Measurements from ENCODE around the gene MOGAT3.
A peak's percentile ranks its signal among the peaks of the same experiment; 100 is the strongest.

The MOGAT3 gene

DNA sequence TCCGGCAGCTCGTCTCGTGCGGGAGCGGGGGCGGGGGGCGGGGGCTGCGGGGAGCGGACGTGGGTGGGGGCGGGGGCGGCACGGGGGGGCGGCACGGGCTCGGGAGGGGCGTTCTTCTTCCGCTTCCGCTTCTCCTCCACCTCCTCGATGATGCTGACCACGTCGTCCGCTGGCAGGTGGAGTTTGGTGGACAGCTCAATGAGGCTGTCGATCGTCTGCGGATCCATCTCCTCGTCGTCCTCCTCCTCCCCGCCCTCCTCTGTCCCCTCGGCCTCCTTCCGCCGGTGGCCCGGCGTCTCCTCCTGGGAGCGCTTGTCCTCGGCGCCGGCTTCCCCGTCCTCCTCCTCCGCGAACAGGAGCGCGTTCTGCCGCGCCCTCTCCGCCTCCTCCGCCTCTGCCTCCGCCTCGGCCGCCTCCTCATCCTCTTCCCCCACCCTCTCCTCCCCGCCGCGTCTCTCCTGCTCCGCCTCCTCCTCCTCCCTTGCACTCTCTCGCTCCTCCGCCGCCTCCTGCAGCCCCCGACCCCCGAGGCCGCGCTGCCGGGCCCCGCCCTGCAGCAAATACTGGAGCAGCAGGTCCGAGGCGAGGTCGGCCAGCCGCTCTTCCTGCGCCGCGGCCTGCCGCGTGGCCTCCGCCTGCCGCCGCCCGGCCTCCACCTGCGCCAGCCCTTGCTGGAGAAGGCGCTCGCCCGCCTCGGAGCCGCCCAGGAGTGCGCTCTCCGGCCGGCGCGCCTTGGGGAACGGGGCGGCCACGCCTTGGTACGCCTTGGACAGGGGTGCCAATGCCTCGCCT is 37.4 kb downstream of the MOGAT3 start:
- DNase-seq (ENCODE audit: insufficient read length, low spot score), result no peak
- FAIRE-seq, result no peak

DNA sequence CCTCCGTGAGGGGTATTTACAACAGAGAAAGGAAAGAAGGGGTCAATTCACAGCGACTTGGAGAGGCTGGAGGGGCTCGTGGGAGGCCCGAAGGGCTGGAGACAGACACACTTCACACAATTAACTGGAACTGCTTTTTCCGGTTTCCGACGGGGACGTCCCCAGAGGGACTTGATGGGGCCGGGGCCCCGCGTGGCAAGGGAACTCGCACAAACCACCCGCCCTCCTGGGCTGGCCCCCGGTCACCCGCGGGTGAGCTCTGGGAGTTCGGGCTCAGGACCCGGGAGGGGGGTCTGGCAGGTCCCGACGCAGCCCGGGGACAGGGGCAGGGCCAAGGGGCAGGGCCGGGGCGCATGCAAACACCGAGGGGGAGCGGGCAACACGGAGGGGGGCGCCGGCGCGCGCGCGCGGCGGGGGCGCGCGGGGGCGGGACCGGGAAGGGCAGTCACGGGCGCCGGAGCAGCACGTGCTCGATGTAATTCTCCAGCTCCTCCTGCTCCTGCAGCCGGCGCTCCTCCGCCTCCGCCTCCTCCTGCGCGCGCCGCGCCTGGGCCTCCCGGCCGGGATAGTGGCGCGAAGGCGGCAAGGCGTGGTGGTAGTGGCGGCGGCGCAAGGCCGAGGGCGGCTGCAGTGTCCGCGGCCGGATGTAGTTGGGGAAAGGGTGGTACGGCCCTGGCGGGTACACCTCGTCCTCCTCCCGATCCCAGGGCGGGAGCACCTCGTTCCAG is 38.1 kb downstream of the MOGAT3 start:
- peak; percentile 33 for FAIRE-seq

DNA sequence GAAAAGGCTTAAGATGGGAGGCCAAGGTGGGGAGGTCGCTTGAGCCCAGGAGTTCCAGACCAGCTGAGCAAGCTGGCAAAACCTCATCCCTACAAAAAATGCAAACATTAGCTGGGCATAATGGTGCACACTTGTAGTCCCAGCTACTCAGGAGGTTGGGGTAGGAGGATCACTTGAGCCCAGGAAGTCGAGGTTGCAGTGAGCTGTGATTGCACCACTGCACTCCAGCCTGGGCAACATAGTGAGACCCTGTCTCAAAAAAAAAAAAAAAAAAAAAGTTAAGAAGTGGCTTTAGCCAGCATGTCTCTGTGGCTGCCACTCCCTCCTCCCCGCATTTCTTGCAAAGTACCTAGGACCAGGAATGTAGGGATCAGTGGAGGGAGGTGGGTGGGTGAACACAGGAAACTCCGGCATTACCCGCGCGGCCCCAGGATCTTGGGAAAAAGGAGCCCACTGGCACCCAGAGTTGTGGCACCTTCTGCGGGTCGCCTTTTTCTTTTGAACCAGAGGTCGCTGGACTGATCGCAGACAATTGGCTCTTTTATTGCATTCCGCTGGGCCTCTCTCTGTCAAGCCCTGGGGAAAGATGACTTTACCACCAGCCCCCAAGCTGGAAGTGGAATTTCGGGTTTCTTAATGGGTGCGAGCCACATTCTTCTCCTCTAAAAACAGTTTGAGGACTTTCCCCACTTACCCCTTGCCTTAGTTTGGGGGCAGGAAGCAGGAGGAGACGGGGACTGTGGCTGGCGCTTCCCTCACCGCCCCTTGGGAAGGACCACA is 39.0 kb downstream of the MOGAT3 start:
- DNase-seq (ENCODE audit: insufficient read length, low spot score) (no peak), FAIRE-seq (no peak)

More for the DNA sequence above, 38.1 kb downstream of the MOGAT3 start:
- no peak for DNase-seq (ENCODE audit: insufficient read length, low spot score)

DNA sequence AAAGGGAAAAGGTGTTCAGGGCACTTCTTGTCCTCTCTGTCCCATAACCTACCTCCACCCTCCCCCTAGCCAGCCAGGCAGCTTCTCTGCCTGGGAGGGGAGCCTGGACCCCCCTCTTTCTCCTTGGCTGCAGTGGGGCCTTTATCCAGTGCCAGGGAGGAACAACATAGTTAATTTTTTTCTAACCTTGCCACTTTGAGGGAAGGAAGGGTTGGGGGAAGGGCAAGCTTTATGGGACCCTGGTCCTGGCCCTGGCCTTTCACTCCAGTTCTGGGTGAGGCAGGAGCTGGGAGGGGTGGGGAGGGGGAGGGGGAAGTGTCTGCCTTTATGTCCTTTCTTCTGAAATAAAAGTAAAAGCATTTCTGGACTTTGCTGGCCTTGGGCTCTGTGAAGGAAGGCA is 39.9 kb downstream of the MOGAT3 start:
- DNase-seq (ENCODE audit: insufficient read length, low spot score), result no peak
- no peak for FAIRE-seq

DNA sequence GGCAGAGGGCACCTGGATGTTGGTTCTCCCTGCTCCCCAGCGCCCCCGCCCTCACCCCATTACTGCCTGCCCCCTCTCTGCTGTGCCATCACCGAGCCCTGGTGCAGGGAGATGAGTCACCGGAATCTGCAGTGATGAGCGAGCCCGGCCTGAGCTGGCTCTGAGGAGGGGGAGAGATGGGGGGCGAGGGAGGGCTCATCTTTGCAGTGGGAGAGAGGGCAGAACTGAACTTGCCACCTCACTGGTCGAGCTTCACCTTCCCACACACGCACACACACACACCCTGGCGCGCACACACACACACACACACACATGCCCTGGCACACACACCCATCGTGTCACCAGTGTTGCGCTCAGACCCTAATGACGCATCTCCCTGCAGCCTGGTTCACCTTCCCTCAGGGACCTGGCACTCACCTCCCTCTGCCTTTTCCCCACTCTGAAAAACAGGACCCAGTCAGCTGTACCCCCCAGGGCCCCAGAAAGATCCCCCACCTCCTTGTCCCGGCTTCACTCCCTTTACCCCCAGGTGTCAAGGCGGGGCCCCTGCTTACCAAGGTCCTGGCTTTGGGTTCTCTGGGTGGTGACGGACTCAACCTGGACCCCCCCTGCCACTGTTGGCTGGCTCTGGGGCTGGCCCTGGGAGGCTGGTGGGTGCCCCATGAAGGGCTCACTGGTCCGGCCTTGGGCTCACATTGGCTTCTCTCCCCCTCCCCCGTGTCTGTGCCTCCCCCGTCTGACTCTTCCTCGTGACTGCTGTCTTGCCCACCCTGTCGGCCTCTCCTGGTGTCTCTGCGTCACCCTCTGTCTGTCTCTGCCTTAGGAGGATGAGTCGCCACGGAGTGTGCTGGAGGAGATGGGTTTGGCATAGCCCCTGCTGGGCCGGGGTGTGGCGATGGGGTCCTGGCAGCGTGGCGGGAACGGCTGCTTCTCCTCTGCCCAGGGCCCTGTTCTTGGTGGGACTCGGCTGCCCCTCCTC is 40.9 kb downstream of the MOGAT3 start:
- no peak for DNase-seq (ENCODE audit: insufficient read length, low spot score)

DNA sequence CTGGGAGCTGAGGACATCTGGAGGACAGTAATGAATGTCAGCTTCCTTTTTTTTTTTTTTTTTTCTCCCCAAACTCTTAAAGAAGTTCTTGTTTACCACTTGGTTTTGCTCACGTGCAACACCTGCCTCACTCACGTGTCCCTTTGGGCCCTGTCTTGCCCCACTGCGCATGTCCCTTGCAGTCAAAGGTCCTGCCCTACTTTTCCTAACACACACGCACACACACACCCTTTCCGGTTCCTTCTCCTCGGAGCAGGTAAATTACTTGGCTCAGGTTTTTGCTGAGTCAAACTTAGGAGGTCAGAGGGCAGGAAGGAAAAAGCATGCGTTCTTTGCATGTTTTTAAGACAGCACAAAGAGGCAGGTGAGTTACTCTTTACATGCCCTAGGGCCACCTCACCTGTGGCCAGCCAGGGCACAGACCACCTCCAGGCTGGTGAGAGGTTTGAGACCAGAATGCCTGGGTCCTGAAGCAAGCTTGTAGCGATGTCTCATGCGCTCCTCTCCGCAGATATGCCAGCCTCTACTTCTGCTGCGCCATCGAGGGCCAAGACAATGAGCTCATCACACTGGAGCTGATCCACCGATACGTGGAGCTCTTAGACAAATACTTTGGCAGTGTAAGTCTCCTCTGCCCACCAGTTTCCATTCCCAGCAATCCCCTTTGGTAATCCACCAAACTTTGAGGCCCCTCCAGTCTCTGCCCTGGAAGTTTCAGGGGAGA is 43.8 kb downstream of the MOGAT3 start:
- FAIRE-seq (no peak), DNase-seq (ENCODE audit: insufficient read length, low spot score) (no peak)

More for the DNA sequence above, 40.9 kb downstream of the MOGAT3 start:
- peak; percentile 48 for FAIRE-seq

DNA sequence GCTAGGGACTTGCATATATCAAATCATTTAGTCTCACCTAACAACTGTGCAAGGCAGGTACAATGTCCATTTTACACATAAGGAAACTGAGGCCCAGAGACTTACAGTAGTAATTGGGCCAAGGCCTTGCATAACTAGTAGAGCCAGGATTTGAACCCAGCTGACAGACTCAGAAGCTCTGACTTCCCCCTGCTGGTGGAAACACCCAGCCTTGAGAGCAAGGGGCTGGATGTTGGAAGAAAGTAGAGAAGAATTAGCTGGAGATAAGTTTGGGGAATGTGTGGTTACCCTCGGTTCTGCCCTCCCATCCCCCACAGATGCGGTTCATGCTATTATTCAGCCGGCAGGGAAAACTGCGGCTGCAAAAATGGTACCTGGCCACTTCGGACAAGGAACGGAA is 44.6 kb downstream of the MOGAT3 start:
- FAIRE-seq (no peak), DNase-seq (ENCODE audit: insufficient read length, low spot score) (no peak)

DNA sequence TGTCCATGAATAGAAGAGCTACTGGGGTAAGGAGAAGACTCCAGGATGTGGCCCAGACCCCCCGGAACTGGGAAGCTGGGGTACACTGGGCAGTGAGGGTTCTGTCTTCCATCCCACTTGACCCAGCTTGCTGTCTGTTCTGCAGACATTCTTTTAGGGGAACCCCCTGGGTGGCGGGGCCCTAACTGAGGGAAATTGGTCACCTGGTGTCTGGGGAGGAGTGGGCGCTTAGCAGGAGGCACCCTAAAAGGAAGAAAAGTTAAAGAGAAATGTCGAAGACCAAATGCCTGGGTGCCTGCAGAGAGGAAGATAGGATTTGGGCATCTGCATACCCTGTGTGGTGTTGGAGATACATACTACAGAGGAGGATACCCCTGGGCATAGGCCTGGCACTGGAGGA is 45.5 kb downstream of the MOGAT3 start:
- no peak for DNase-seq (ENCODE audit: insufficient read length, low spot score)
- FAIRE-seq, result no peak

DNA sequence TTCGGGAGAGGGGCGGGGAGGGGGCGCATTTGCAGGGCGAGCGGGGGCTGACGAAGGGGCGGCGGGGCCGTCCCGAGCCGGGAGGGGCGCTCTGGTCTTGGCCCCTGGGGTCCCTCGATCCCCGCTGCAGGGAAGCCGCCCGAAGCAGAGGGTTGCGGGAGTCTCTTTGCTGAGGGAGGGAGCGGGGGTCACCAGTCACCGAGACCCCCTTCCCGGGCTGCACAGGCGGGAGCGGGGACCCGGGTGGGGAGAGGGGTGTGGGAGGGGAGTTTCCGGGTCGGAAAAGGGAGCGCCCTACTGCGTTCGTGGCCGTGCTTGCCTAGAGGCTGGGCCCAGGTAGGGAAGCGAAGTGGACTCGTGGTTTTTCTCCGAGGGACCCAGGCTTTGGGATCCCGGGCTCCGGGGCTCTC is 46.1 kb downstream of the MOGAT3 start:
- FAIRE-seq (no peak), DNase-seq (ENCODE audit: insufficient read length, low spot score) (no peak)

DNA sequence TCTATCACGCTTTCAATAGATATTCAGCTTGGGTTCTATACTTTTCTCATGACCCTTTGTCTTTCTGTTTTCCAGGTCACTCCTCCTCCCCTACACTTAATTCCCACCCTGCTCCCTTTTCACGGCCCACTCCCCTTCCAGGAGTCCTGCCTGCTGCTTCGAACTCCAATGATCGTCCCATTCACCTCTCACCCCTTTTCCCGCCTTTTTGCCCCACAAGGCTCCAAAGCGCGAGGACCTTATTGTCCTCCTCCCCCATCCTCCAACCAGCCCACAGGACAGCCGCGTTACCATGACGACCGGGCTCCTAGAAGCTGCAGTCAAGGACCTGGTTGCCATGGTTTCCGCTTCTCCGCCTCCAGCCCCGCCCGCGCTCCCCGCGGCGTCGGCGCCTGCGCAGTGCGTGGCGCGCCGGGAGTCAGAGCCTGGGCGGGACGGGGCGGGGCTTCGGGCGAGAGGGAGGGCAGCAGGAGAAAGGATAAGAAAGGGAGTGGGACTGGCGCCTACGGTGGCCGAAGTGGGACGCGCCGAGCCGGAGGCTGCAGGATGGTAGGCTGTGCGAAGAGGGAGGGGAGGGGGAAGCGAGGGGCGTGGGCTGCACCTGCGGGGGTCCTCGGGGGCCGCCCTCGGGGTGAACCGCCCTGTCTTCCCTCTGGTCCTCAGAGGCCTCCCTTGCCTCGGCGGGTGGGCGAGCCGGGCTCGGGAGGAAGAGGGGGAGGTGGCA is 46.7 kb downstream of the MOGAT3 start, which contains the start of gene AP1S1:
Gene AP1S1, plus strand, starts transcription at position 508 of the 724 bp plus-strand sequence. Its CDS starts 39 bp downstream, at position 547.
- FAIRE-seq (no peak), DNase-seq (ENCODE audit: insufficient read length, low spot score) (peak; percentile 85)

DNA sequence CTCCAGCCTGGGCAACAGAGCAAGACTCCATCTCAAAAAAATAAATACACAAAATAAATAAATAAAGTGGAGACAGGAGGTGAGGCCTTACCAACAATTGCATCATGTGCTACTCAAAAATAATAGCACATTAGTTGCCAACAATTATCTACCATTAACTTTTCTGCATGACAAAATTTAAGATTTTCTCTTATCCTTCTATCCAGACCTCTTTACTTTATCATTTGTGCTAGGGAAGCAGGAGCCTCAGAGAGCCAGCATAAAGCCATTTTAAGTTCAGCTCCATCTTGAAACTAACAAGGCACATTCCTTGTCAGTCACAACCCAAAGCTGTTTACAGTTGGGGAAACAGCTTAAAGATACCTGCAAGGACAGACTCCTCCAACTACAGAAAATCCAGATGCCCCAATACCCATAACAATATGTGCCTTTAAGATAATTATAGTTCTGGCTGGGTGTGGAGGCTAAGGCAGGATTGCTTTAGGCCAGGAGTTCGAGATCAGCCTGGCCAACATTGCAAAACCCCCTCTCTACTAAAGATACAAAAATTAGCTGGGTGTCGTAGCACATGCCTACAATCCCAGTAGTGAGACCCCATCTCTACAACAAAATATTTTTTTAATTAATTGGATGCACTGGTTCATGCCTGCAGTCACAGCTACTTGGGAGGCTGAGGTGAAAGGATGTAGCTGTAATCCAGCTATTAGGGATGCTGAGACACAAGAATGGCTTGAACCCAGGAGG is 48.8 kb downstream of the MOGAT3 start:
- DNase-seq (ENCODE audit: insufficient read length, low spot score), result no peak
- FAIRE-seq, result no peak

Measured in HTR-8/SVneo (cell line).